ENCODE results near the gene NKX2-3.

Gene NKX2-3

DNA sequence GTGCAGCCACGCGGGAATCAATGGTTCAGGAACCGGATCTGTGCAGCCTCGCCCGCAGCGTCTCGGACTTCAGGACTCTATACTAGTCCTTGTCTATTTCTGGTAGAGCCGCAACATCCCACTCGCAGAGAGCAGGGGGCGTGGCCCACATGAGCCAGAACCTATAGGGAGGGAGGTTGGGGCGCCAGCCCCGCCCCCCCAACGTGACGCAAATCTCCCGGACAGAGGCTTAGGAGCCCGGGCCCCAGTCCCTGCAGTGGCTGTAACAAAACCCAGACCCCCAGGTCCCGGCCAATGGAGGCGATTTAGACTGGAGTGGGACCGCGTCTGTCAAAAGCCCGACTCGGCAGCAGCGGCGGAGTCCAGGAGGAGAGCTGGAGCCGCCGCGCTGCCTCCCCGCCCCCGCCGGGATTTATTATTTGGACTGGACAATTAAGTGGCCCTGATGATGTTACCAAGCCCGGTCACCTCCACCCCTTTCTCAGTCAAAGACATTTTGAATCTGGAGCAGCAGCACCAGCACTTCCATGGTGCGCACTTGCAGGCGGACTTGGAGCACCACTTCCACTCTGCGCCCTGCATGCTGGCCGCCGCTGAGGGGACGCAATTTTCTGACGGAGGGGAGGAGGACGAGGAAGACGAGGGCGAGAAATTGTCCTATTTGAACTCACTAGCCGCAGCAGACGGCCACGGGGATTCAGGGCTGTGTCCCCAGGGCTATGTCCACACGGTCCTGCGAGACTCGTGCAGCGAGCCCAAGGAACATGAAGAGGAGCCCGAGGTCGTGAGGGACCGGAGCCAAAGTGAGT is at the start of gene NKX2-3:
Gene NKX2-3 (plus strand): TSS at position 256 of the 809 bp plus-strand sequence. CDS start 190 bp downstream, at position 446.
- H3K4me3 ChIP-seq (replicated peaks in 1 of 2; ENCODE audit: low read depth in 2 of 2, low read length in 2 of 2), result no peak within 1 kb of the TSS
- peak; percentile 30 to 36 for DNase-seq (ENCODE audit: low read depth in 2 of 2)
- TF ChIP-seq, protein P1, sequence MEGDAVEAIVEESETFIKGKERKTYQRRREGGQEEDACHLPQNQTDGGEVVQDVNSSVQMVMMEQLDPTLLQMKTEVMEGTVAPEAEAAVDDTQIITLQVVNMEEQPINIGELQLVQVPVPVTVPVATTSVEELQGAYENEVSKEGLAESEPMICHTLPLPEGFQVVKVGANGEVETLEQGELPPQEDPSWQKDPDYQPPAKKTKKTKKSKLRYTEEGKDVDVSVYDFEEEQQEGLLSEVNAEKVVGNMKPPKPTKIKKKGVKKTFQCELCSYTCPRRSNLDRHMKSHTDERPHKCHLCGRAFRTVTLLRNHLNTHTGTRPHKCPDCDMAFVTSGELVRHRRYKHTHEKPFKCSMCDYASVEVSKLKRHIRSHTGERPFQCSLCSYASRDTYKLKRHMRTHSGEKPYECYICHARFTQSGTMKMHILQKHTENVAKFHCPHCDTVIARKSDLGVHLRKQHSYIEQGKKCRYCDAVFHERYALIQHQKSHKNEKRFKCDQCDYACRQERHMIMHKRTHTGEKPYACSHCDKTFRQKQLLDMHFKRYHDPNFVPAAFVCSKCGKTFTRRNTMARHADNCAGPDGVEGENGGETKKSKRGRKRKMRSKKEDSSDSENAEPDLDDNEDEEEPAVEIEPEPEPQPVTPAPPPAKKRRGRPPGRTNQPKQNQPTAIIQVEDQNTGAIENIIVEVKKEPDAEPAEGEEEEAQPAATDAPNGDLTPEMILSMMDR (IDR thresholded peaks at IDR 0.05; ENCODE audit: low read depth, low read length), result no peak

DNA sequence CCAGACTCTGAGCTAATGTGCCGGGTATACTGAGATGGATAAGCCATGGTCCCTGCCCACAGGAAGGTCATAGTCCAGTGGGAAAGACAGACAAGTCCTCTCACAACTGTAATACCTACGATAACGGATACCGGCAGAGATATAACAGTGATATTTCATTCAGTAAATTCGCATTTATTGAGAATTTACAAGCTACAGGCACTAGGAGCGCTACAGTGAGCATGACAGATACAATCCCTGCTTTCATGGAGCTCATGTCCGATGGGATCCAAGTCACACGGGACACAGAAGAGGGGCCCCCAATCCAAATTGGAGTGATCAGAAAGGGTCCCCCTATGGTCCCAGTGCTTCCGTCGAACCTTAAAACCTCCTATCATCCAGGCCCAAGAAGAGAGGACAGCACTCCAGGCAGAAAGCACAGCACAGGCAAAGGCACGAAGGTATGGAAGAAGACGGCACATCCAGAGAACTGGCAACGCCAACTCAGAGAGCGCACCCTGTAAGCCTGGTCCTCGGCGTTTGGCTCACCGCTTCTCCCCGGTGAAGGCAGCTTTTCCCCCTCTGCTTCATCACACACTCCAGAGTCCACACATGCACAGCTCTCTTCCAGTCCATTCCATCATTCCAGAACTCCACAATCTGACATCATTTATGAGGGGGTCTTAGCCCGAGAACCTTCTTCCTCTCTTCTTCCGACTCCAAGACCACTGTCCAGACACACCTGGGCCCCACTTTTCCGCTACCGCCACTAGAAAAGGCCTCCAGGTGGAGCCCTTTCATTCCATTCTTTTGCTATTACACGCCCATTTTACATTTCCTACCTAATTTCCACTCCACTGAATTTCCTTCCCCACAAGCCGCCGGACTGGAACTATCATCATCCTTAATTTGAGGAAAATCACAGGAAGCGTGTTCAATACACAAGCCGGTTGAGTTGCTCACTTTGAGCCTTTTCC is 47.8 kb upstream of the NKX2-3 start:
- TF ChIP-seq, protein P1 (IDR thresholded peaks at IDR 0.05; ENCODE audit: low read depth, low read length), result no peak
- no peak overlapping the region for H3K4me3 ChIP-seq (replicated peaks in 1 of 2; ENCODE audit: low read depth in 2 of 2, low read length in 2 of 2)
- no peak for DNase-seq (ENCODE audit: low read depth in 2 of 2)

DNA sequence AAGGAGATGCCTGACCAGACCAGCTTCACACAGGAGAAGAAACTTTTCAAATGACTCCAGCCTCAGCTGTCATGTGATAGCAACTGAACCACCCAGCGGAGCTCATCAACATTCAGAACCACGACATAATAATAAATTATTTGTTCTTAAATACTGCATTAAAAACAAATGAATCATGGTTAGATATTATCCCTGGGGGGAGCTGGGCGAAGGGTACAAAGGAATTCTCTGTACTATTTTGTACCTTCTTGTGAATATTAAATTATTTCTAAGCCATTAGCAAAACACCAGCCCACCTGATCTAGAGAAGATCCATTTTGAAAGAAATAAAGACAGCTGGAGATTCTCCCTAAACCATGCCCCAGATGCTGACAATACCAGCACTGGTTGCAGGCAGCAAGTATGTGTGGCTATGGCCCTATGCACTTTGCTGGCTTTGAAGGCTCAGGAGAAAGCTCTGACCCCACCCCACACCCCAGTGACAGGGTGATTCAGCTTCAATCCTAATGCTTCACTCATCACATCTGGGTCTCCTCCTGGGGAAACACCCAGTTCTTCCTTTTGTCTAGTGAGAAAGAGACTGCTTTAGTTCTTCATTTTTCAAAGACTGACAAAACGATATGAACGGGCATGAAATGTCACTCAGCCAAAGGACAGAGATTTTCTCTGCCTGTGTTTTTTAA is 45.5 kb upstream of the NKX2-3 start:
- TF ChIP-seq, protein P1 (IDR thresholded peaks at IDR 0.05; ENCODE audit: low read depth, low read length), result no peak
- no peak overlapping the region for H3K4me3 ChIP-seq (replicated peaks in 1 of 2; ENCODE audit: low read depth in 2 of 2, low read length in 2 of 2)
- DNase-seq (ENCODE audit: low read depth in 2 of 2), result no peak

DNA sequence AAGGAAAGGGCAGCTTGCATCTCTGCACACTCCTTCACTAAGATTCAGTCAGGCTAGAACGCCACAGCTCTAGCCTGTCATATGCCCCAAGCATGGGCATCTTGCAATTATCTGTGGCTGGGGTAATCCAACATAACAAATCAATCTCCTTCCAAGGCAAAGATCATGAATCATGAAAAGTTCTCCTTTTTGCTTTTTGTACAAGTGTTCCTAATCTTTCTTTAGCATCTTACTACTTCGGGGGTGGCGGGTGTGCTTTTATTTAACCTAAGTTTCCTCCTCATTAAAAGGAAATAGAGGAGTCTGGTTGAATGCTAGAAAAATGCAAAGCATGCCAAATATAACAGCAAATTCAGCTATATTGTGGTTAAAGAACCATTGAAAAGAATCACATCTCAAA is 43.5 kb upstream of the NKX2-3 start:
- TF ChIP-seq, protein P1 (IDR thresholded peaks at IDR 0.05; ENCODE audit: low read depth, low read length), result no peak
- H3K4me3 ChIP-seq (replicated peaks in 1 of 2; ENCODE audit: low read depth in 2 of 2, low read length in 2 of 2), result no peak overlapping the region
- DNase-seq (ENCODE audit: low read depth in 2 of 2), result no peak

DNA sequence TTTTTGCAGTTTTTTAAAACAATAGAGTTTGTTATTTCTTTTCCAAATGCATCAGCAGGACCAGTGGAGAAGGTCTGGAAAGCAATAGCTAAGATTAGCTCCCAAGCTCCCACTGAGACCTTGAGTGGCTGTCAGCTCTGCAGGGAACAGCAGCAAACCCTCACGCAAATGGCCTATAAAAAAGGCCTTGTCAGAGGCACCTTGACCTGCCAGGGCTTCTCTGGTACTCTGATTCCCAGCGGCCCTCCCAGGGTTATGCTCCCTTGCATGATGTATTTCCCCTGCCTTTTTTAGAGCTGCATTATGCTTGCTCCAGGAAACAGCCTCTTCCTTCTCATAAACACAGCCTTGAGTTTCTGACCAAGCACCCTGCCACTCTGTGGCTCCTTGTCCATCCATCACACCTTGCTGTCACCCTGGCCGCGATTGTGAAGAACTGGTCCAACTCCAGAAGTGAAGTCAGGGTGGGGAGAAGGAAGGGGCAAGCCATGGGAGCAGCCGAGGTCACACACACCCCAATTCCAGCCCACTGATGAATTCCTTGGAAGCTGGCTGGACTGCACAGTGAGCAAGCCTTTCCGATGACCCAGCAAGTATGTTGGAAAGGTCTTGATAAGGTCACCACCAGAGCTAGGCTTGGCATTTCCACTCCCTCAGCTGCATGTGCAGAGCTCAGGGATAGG is 35.3 kb upstream of the NKX2-3 start:
- TF ChIP-seq, protein P1 (IDR thresholded peaks at IDR 0.05; ENCODE audit: low read depth, low read length), result no peak
- DNase-seq (ENCODE audit: low read depth in 2 of 2), result no peak
- no peak overlapping the region for H3K4me3 ChIP-seq (replicated peaks in 1 of 2; ENCODE audit: low read depth in 2 of 2, low read length in 2 of 2)

DNA sequence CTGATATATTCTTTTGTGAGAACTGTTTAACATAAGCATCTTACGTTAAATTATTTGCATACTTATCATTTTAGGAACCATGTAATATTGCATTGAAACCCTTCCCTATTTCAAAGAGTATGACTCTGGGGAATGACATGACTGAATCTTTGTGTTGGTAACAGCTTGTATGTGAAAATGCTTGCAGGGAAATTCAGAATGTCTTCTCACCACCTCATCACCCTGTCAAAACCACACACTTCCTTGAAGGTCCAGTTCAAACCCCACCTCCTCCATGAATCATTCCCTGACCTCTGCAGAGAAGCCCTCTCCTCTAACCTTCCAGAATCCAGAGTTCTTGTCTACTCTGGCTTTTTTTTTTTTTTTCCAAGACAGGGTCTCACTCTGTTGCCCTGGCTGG is 26.3 kb upstream of the NKX2-3 start:
- no peak for DNase-seq (ENCODE audit: low read depth in 2 of 2)
- TF ChIP-seq, protein P1 (IDR thresholded peaks at IDR 0.05; ENCODE audit: low read depth, low read length), result no peak
- H3K4me3 ChIP-seq (replicated peaks in 1 of 2; ENCODE audit: low read depth in 2 of 2, low read length in 2 of 2), result no peak overlapping the region
